OCI-M1 (cell line): Measurements from ENCODE around the gene CFAP61.
"Not testable (repeated sequence)": the region's sequence is repeated elsewhere in the genome, so short reads cannot be mapped to it uniquely, and the experiment has no call there.

Experiments used
- DNase-seq: peaks from one replicate; lab custom pipeline; 2025; lab: John Stamatoyannopoulos, UW

Gene CFAP61

DNA sequence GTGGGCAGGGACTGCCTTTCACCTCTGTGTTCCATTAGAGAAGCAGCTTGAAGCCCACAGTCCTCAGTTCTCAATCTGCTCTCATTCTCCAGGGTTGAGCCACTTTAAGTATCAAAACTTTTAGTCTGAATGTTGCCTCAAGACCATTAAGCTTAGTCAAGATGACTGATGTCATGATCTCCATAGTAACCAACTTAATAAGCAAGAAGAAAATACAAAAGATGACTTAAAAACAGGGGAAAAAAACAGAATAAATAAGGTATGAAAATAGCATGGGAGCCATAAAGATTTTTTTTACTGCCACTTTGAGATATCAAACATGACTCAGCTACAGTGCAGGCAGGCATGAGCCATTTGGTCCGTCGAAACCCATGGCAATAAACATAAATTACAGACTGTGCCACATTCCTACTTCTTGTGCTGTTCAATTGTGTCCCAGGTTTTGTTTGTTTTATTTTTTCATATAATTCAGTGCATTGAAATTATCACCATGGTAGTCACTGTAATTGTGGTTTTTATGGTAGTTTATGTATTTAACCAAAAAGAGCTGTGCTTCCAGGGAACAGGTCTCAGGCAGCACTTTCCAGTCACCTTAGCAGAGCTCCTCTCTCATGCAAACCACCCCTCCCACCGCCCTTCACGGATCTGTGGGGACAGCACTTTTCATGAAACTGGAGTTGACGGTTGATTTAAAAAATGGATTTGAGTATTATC lies 159.1 kb downstream of the CFAP61 start:
- peak; percentile 3 for DNase-seq

DNA sequence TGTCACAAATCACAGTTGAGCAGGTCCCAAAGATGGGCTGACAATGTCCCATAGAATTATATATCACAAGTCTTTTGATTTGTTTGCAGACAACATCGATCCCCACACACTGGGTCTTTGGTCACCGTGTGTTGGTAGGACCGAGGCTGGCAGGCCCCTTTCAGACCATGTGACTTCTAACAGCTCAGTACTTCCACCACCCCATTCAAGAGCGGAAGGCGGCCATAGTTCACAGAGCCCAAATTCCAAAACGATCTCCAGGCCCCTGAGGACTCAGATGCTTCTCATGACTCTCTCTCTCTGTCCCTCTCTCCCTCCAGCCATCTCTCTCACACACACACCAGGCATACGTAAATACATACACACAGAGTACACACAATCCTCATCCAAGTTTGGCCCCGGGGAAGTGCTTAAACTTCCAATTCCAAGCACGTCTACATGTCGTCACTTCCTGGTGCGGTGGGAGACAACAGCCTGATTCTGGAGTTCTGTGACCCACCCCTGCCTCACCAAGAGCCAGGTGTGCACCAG lies 159.7 kb downstream of the CFAP61 start:
- DNase-seq = no peak

- DNase-seq = no peak
Observed at GRCh38 chr20:20212675-20213096, 160.4 kb downstream of the CFAP61 start.

GRCh38 chr20:20213526-20214121 lies 161.3 kb downstream of the CFAP61 start:
- DNase-seq = no peak

DNA sequence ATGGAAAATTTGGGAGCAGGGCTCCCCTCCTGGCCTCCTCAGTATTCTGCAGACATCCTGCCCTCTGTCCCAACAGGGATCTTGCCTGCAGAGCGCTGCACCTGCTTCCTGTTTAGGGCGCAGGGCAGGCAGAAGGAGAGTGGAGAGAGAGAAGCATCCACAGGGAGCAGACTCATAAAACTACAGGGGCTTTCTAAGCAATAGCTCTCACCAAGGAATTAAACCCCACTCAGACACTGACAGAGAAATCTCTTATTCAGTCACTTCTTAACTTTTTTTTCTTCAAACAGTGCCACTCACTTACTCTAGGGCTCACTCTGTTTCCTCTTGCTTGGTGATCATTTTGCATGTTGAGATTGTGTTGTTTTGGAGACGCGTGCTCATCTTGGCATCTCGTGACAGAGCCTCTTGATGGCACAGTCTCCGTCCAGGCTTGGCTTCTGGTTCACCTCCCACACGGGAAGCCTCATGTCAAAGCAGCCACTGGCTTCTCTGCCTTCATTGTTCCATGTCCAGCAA lies 162.5 kb downstream of the CFAP61 start:
- DNase-seq = no peak

DNA sequence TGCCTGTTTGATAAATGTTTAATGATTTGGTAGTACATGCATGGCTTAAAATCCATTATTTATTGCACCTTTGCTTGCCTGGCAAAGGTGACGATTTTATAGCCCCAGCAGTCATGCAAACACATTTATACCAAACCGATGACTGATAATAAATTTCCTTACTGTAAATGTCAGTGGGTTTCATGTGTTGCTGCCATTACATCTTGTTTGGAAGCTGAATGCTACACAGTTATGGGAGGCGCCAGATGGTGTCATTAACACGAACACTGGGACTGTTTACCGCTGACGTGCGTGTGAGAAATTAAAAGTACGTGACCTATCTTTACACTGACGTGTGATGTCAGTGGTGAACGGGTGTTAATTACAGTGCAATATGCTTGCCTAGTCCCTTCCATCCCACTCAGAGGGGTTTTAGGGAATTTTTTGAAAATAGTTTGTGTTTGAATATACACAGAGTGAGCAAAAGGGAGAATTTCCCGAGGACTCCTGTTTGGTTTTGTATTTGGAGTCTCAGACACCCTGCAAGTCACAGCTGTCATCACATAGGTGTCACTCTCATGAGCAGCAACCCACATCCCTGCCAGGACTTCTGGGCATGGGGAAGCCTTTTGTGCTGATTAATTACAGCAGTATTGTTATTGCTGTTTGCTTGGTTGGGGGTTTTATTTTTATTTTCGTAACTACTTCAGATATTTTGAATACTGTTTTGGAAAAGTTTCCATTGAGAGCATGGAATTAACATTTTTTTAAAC lies 163.8 kb downstream of the CFAP61 start:
- no peak for DNase-seq

- no peak for DNase-seq
Observed at GRCh38 chr20:20216941-20217340, 164.6 kb downstream of the CFAP61 start.

GRCh38 chr20:20217621-20218020 lies 165.3 kb downstream of the CFAP61 start:
- no peak for DNase-seq

GRCh38 chr20:20218106-20218505 lies 165.8 kb downstream of the CFAP61 start:
- DNase-seq = not testable (repeated sequence)

- DNase-seq = no peak
Observed at GRCh38 chr20:20219016-20219415, 166.7 kb downstream of the CFAP61 start.

GRCh38 chr20:20220134-20220533 lies 167.8 kb downstream of the CFAP61 start:
- DNase-seq = no peak

- peak; percentile 8 for DNase-seq
Observed at GRCh38 chr20:20223981-20224380, 171.6 kb downstream of the CFAP61 start.

DNA sequence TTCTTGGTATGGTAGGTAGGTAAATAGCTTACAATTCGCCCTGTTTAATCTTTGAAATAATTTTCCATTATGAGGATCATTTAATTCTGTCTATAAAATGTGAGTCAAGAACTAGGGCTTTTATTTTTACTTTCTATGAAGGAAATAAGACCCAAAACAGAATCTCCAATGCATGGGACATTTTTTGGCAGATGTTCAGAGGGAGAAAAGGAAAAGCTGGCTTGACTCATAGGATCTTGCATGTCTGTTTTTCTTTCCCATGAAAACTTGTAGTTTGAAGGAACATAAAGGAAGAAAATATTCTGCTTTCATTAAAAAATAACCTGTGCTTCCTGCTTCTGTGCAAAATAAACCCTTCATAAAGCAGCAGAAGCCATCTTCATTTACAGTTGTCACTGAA lies 172.5 kb downstream of the CFAP61 start:
- DNase-seq = no peak

- DNase-seq = no peak
Observed at GRCh38 chr20:20225325-20226043, 173.2 kb downstream of the CFAP61 start.

GRCh38 chr20:20226554-20226953 lies 174.2 kb downstream of the CFAP61 start:
- no peak for DNase-seq

GRCh38 chr20:20227013-20227571 lies 174.8 kb downstream of the CFAP61 start:
- DNase-seq = no peak

GRCh38 chr20:20228351-20228750 lies 176.0 kb downstream of the CFAP61 start:
- no peak for DNase-seq

- DNase-seq = no peak
Observed at GRCh38 chr20:20229595-20229994, 177.3 kb downstream of the CFAP61 start.

DNA sequence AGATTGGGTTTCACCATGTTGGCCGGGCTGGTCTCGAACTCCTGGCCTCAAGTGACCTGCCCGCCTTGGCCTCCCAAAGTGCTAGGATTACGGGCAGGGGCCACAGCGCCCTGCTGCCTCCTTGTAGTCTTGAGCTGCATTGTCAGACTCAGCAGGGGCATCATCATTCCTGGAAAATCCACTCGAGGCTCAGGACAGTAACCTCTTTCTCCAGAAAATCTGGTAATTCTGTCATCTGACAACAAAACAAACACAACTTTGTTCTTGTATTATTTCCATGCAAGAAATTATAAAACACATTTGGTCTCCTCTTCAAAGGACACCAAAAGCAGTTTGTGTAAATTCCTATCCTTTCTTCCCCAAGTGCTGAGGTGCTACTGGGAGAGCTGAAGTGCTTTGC lies 178.4 kb downstream of the CFAP61 start:
- DNase-seq = no peak

DNA sequence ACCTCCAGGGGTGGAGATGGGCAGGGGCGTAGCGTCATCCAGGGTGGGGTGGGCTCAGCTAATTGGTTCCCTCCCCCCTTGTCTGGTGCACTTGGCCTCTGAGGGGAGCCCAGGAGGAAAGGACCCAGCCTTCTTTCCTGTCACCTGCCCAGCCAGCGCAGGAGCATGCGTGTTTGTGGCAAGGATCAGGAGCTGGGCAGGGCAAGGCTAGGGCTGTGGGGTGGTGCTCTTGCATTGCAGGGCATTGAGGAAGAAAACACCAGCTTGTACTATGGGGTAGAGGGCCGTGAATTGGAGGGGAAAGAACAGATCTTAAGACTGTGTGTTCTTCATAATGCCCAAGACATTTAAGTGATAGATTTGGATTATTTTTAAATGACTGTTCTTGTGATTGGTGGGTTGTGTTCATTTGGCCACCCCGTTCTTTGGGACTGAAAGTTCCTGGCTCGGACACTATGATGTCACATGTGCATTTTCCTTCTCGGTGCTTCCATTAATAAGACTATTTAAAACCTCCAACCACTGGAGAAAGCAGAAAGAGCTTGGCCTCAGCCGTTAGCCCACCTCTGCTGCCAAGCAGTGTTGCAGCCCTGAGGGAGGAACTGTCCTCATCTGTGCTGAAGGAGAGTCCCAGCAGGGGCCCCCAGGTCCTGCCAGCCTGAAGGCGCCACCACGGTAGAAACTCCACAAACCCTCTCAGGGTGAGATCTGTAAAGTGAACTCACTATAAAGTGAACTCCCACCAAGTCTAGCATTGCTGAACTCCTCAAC lies 179.4 kb downstream of the CFAP61 start:
- DNase-seq = no peak

GRCh38 chr20:20233041-20233514 lies 180.7 kb downstream of the CFAP61 start:
- DNase-seq = peak; percentile 95
